ENCODE measurements around the gene GNAZ. TPM values are rescaled to one million over a fixed set of nuclear protein-coding genes. Genes with fewer than 3 reads are reported as not detected.

The GNAZ gene
- total and polyA plus RNA-seq, 2 donors (not counting 1 experiment from before 2014, with no cell fraction given): 2.8 to 9.1 TPM

- H2AFZ ChIP-seq (ENCODE audit: insufficient read depth, low read depth, low read length, poor library complexity, severe bottlenecking): peak within 1 kb of the TSS; percentile 67
- Mint-ChIP-seq H3K27me3 (no peaks in the 10 kb centered on the region), H3K9me3 (ENCODE audit: insufficient read depth) (no peaks in the 10 kb centered on the region), H3K27ac (peak within 1 kb of the TSS; percentile 96), H3K4me1 (peaks cover 44% of the 10 kb centered on the region), H3K4me3 (peak within 1 kb of the TSS; percentile 89)
- intact Hi-C loops (cut with micrococcal nuclease): loop anchor here (5.0 to 10.0 kb wide), 4 partner anchors 37 to 1410 kb away; partner anchors contain the start of genes BCR, GNAZ, GUCD1 and SNRPD3
- peak within 1 kb of the TSS; percentile 34 for H3K9ac ChIP-seq (ENCODE audit: low read length)
- WGBS (ENCODE audit: insufficient coverage): 18% methylated on average over 60 of the region's 62 CpGs
- ATAC-seq (ENCODE audit: low read depth) (peak; percentile 60), DNase-seq (peak; percentile 99)
- H3K36me3 ChIP-seq (replicated peaks in 1 of 2; ENCODE audit: control extremely low read depth in 1 of 2, control insufficient read depth in 1 of 2, extremely low read depth in 1 of 2, insufficient read depth in 2 of 2, low read length in 1 of 2): no peaks in the 10 kb centered on the region
- H3K79me2 ChIP-seq (ENCODE audit: control insufficient read depth, insufficient read depth, low read length): no peaks in the 10 kb centered on the region
- H3K4me2 ChIP-seq (replicated peaks; ENCODE audit: low read depth, low read length, poor library complexity, severe bottlenecking): peak within 1 kb of the TSS; percentile 79
- CTCF ChIA-PET: interaction anchor here (0.6 to 3.2 kb wide), 18 partner anchors 8 to 261 kb away, joined by 3 to 12 read pairs (median 4); partner anchors contain the start of gene GNAZ
- H3K27ac ChIP-seq (ENCODE audit: low read length in 2 of 2): peak within 1 kb of the TSS; percentile 65 to 83
- no peaks in the 10 kb centered on the region for H4K20me1 ChIP-seq (ENCODE audit: control insufficient read depth, insufficient read depth, low read length, poor library complexity, severe bottlenecking)
- POLR2A ChIA-PET: interaction anchor here (0.5 to 0.9 kb wide), 6 partner anchors 36 to 1081 kb away, joined by 3 to 7 read pairs (median 3); no protein-coding TSS in a partner anchor
- H3K27me3 ChIP-seq (replicated peaks in 1 of 4; ENCODE audit: control extremely low read depth in 1 of 4, control insufficient read depth in 3 of 4, insufficient read depth in 4 of 4, low read length in 3 of 4): no peaks in the 10 kb centered on the region
- TF ChIP-seq CTCF (IDR thresholded peaks at IDR 0.05) (no peak), EZH2 (IDR thresholded peaks at IDR 0.05; ENCODE audit: borderline replicate concordance, insufficient read depth, low read depth, low read length, poor library complexity, severe bottlenecking) (no peak)
- H3K4me3 ChIP-seq (ENCODE audit: control extremely low read depth in 1 of 5, extremely low read depth in 1 of 5, insufficient read depth in 1 of 5, low read depth in 2 of 5, low read length in 4 of 5): peak within 1 kb of the TSS; percentile 16 to 52 (median 43)
- H3K9me3 ChIP-seq (ENCODE audit: control extremely low read depth in 1 of 3, control insufficient read depth in 2 of 3, insufficient read depth in 1 of 3, low read length in 2 of 3): no peaks in the 10 kb centered on the region
- peaks cover 41 to 58% of the 10 kb centered on the region in 2 donors for H3K4me1 ChIP-seq (ENCODE audit: control insufficient read depth in 2 of 2, insufficient read depth in 2 of 2, low read length in 2 of 2)
These were observed 74.9 kb downstream of the GNAZ start, which contains the start of gene RAB36 for GRCh38 chr22:23144932-23145877. Gene RAB36, plus strand, starts transcription at chr22:23145477. Its CDS starts 1,140 bp downstream, at chr22:23146617.

Data from B cell (primary cell).